ENCODE data around the gene PLEKHA6. TPM values are rescaled to one million over a fixed set of nuclear protein-coding genes. Genes with fewer than 3 reads are reported as not detected.

The PLEKHA6 gene
- total and polyA plus RNA-seq, 10 donors: 0.47 to 6.5 (median 2.7) TPM

DNA sequence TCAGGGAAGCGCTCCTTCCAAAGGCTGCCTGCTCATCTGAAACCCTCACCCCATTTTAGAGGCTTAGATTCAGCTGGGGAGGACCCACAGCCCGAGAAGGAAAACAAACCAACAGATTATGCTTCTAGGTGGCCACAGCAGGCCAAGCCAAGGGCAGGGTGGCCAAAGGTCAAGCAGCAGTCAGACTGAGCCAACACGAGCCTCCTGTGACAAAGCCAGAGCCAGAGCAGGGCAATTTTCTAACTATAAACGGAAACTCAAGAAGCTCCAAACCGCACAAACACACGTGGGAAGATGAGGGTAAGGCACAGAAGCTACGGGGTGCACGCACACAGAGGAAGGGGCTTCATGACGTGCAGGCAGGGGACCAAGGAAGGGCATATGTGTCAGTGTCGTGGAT, 64.1 kb downstream of the PLEKHA6 start:
- WGBS, 5 donors: 44 to 61% (median 50%) methylated on average over 10 of the region's 10 CpGs
- no peak overlapping the region for H3K4me3 ChIP-seq
- peaks cover 0 to 31% (median 0%) of the 10 kb centered on the region in 7 donors for H3K27me3 ChIP-seq (replicated peaks in 1 of 7)
- no peak for DNase-seq
- intact Hi-C loops (cut with DNase I; ENCODE audit: low total_unique reads): no loop called here
- H3K36me3 ChIP-seq: no peaks in the 10 kb centered on the region
- TF ChIP-seq POLR2AphosphoS5 (IDR thresholded peaks at IDR 0.05) (peak in 1 of 3 donors; percentile 25), POLR2A (IDR thresholded peaks at IDR 0.05) (no peak)
- H3K4me1 ChIP-seq: peaks cover 0 to 24% (median 11%) of the 10 kb centered on the region in 6 donors
- H3K9me3 ChIP-seq: no peaks in the 10 kb centered on the region
- peak overlapping the region in 4 of 8 donors; percentile 15 to 41 (median 36) for H3K27ac ChIP-seq

DNA sequence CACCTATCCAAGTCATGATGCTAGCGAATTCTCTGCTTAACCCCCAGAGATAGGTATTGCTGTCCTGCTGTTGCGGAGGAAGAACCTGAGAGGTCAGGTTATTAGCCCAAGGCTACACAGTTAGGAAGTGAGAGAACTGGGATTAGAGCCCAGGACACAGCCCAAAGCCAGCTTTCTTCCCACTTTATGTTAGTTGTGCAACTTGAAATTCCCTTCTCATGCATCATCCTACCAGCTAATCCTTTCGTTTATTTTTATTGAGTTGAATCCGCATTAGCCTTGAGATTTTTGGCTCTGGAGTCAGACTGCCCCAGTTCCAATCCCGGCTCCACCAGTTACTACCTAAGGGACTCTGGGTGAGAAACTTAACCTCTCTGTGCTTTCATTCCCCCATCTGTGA, 65.4 kb downstream of the PLEKHA6 start:
- no peak for DNase-seq
- H3K36me3 ChIP-seq: no peaks in the 10 kb centered on the region
- no peak overlapping the region for H3K4me3 ChIP-seq
- H3K9me3 ChIP-seq: no peaks in the 10 kb centered on the region
- H3K27ac ChIP-seq: peak overlapping the region in 7 of 8 donors; percentile 2 to 54 (median 36)
- 58 to 83% (median 72%) methylated on average over 5 of the region's 5 CpGs for WGBS, 5 donors
- intact Hi-C loops (cut with DNase I; ENCODE audit: low total_unique reads): no loop called here
- peaks cover 0 to 22% (median 0%) of the 10 kb centered on the region in 7 donors for H3K27me3 ChIP-seq (replicated peaks in 1 of 7)
- H3K4me1 ChIP-seq: peaks cover 0 to 25% (median 11%) of the 10 kb centered on the region in 6 donors
- TF ChIP-seq POLR2AphosphoS5 (IDR thresholded peaks at IDR 0.05) (no peak), POLR2A (IDR thresholded peaks at IDR 0.05) (no peak)
- TF ChIP-seq, protein P1, sequence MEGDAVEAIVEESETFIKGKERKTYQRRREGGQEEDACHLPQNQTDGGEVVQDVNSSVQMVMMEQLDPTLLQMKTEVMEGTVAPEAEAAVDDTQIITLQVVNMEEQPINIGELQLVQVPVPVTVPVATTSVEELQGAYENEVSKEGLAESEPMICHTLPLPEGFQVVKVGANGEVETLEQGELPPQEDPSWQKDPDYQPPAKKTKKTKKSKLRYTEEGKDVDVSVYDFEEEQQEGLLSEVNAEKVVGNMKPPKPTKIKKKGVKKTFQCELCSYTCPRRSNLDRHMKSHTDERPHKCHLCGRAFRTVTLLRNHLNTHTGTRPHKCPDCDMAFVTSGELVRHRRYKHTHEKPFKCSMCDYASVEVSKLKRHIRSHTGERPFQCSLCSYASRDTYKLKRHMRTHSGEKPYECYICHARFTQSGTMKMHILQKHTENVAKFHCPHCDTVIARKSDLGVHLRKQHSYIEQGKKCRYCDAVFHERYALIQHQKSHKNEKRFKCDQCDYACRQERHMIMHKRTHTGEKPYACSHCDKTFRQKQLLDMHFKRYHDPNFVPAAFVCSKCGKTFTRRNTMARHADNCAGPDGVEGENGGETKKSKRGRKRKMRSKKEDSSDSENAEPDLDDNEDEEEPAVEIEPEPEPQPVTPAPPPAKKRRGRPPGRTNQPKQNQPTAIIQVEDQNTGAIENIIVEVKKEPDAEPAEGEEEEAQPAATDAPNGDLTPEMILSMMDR (IDR thresholded peaks at IDR 0.05 in 8 of 11, conservative IDR thresholded peaks at IDR 0.05 in 3 of 11): no peak

DNA sequence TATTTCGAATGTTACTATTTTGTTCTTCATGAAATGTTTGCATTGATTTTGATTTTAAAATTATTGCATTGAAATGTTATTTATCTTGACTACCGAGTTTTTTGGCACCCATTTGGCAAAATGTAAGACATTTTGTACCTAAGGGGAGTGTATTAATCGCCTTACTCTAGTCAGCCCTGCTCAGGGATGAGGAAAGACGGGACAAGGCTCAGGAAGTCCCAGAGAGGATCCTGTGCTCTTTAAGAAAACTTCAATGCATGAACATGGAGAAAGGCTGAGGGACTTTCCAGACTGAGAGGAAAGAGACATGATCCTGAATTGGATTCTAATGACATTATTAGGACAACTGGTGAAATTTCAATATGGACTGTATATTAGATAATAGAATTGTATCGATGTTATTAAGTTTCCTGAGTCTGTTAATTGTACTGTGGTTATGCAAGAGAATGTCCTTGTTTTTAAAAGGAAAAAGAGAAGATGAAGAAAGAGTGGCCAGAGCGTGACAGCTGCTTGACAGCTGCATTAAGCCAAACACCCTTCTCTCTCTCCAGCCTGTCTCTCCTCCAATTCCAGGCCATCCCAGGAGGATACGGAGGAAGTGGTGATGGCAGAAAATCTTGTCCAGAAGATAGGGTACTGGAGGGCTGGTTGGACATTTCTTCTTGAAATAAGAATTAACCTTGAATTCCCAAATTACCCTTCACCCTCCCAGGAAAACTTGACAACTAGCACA, 66.0 kb downstream of the PLEKHA6 start:
- Histone ChIP-seq H3K27me3 (replicated peaks in 1 of 7) (peaks cover 0 to 22% (median 0%) of the 10 kb centered on the region in 7 donors), H3K27ac (peak overlapping the region in 7 of 8 donors; percentile 2 to 54 (median 36)), H3K4me3 (no peak overlapping the region), H3K4me1 (peaks cover 0 to 31% (median 11%) of the 10 kb centered on the region in 6 donors), H3K9me3 (no peaks in the 10 kb centered on the region), H3K36me3 (no peaks in the 10 kb centered on the region)
- TF ChIP-seq POLR2A (IDR thresholded peaks at IDR 0.05) (no peak), POLR2AphosphoS5 (IDR thresholded peaks at IDR 0.05) (no peak)
- TF ChIP-seq, protein P1 (IDR thresholded peaks at IDR 0.05 in 8 of 11, conservative IDR thresholded peaks at IDR 0.05 in 3 of 11): no peak
- 57 to 75% (median 59%) methylated on average over 7 of the region's 7 CpGs for WGBS, 5 donors
- intact Hi-C loops (cut with DNase I; ENCODE audit: low total_unique reads): no loop called here
- DNase-seq: no peak

DNA sequence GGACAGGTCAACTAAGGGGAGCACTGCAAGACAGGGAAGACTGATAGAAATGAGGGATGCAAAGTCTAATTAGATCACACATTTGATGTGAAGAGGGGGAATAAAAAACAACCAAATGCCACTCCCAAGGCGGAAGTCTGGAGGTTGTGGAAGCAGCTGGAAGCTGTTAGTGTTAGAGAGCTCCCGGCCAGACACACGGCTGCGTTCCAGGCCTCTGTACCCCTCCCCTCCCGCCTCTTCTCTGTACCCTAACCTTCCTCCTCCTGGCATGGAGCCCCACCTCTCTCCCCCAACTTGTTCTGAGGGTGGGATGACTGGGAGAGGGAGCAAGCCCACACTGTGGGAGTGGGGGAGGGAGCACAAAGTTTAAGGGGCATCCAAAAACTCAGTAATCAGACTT, 67.0 kb downstream of the PLEKHA6 start:
- Histone ChIP-seq H3K36me3 (no peaks in the 10 kb centered on the region), H3K9me3 (no peaks in the 10 kb centered on the region), H3K27me3 (replicated peaks in 1 of 7) (peaks cover 0 to 22% (median 0%) of the 10 kb centered on the region in 7 donors), H3K27ac (peak overlapping the region in 3 of 8 donors; percentile 31 to 49 (median 41)), H3K4me3 (no peak overlapping the region), H3K4me1 (peaks cover 0 to 41% (median 14%) of the 10 kb centered on the region in 6 donors)
- DNase-seq: no peak
- TF ChIP-seq POLR2AphosphoS5 (IDR thresholded peaks at IDR 0.05) (peak in 1 of 3 donors; percentile 16), POLR2A (IDR thresholded peaks at IDR 0.05) (no peak)
- WGBS, 5 donors: 62 to 79% (median 77%) methylated on average over 5 of the region's 5 CpGs
- intact Hi-C loops (cut with DNase I; ENCODE audit: low total_unique reads): no loop called here

DNA sequence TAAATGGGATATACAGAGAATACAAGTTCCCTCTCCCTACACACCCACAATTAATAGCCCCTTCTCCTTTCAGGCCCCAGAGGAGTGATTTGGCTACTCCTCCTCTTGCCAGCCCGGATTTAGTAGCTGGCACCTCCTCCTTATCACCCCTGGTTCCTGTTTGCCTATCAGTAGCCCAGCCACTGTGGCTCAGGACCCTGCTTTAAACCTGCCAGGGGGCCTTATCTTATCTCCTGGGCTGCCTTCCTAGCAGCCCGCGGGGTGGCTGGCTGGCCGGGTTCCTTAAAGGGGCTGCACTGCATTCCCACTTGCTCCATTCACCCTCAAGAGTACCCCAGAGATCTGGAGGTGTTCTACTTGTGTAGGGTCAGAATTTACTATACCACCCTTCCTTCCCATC, 70.4 kb downstream of the PLEKHA6 start:
- intact Hi-C loops (cut with DNase I; ENCODE audit: low total_unique reads): no loop called here
- TF ChIP-seq POLR2AphosphoS5 (IDR thresholded peaks at IDR 0.05) (no peak), POLR2A (IDR thresholded peaks at IDR 0.05) (no peak)
- TF ChIP-seq, protein P1 (IDR thresholded peaks at IDR 0.05 in 8 of 11, conservative IDR thresholded peaks at IDR 0.05 in 3 of 11): no peak
- DNase-seq: no peak
- H3K27ac ChIP-seq: no peak overlapping the region
- WGBS, 5 donors: 31 to 40% (median 32%) methylated on average over 4 of the region's 4 CpGs
- H3K36me3 ChIP-seq: no peaks in the 10 kb centered on the region
- H3K4me3 ChIP-seq: no peak overlapping the region
- peaks cover 0 to 8% (median 0%) of the 10 kb centered on the region in 7 donors for H3K27me3 ChIP-seq (replicated peaks in 1 of 7)
- no peaks in the 10 kb centered on the region for H3K9me3 ChIP-seq
- peaks cover 10 to 41% (median 24%) of the 10 kb centered on the region in 6 donors for H3K4me1 ChIP-seq
